SU-DHL-6 (cell line): ENCODE data around the gene C1orf21.

Source experiments
- CTCF ChIP-seq: fragments of 200-600 bp; sonication (generic); IDR thresholded peaks from one replicate; pipeline ENCODE4 v1.5.1; 2017; ENCODE audit warnings: antibody characterized with exemption, mild to moderate bottlenecking, low read length, moderate library complexity; ENCODE audit not compliant: insufficient read depth, poor library complexity, severe bottlenecking
- EZH2phosphoT487 ChIP-seq: fragments of 200-600 bp; sonication (generic), shearing (Covaris generic); conservative IDR thresholded peaks from 2 replicates; pipeline ENCODE4 v1.6.1; 2018; ENCODE audit warnings: mild to moderate bottlenecking, antibody characterized with exemption, low read length, moderate library complexity, mixed read lengths

DNA sequence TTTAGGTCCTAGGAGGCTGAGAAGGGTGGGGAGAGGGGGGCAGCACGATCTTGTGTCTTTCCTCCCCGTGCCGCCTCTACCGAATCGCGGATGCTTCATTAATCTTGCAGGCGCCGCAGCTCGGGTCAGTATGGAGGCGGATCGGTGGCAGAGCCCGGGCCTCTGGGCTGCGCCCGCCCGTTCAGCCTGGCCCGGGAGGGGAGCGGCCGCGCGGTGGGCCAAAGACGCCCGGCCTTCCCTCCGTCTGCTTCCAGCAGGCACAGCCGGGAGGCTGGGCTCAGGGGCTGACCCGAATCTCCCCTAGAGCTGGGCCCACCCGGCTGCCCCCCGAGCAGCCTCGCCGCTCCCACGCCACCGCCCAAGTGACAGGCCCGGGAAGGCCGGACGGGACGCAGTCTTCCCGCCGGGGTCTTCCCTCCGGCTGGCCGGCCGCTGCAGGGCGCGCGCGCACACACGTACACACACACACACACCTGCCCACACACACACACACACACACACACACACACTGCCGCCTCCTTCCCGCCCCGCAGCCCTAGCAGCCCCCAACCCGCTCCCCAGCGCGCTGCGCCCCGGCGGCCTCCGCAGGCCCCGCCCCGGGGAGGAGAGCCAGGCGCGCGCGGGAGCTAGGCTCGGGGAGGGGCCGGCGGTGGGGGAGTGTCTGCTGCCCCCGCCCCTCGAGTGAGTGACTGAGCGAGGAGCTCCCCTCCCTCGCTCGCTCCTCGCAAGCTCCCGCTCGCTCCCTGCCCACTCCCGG lies at the start of gene C1orf21:
- TF ChIP-seq CTCF = no peak
- no peak for TF ChIP-seq EZH2phosphoT487
